ENCODE data around the gene DNAJB8. TPM values are rescaled to one million over a fixed set of nuclear protein-coding genes. Genes with fewer than 3 reads are reported as not detected.

DNAJB8 gene
- total RNA-seq, 1 experiment from 2014 or later: not detected

GRCh38 chr3:128491941-128492670 lies 25.4 kb upstream of the DNAJB8 start:
- intact Hi-C loops (cut with micrococcal nuclease): no loop called here
- ChIA-PET CTCF (no interaction called here), POLR2A (no interaction called here)
- no peak overlapping the region for H3K4me3 Mint-ChIP-seq (ENCODE audit: unreplicated experiment)
- TF ChIP-seq CTCF (IDR thresholded peaks at IDR 0.05; ENCODE audit: unreplicated experiment): no peak
- H3K27me3 Mint-ChIP-seq (ENCODE audit: insufficient read depth, unreplicated experiment): peaks cover 24% of the 10 kb centered on the region
- no peaks in the 10 kb centered on the region for H3K9me3 Mint-ChIP-seq (ENCODE audit: unreplicated experiment)
- no TSS peak for BruUV-seq (replicated peaks)
- peaks cover 3% of the 10 kb centered on the region for H3K4me1 Mint-ChIP-seq (ENCODE audit: insufficient read depth, unreplicated experiment)
- no peaks in the 10 kb centered on the region for H3K36me3 Mint-ChIP-seq (ENCODE audit: insufficient read depth, unreplicated experiment)
- DNase-seq (ENCODE audit: unreplicated experiment): no peak
- H3K27ac Mint-ChIP-seq (ENCODE audit: low read depth, unreplicated experiment): no peak overlapping the region

GRCh38 chr3:128491691-128491940 lies 24.9 kb upstream of the DNAJB8 start:
- intact Hi-C loops (cut with micrococcal nuclease): no loop called here

GRCh38 chr3:128490915-128491690 lies 24.4 kb upstream of the DNAJB8 start:
- no peak for DNase-seq (ENCODE audit: unreplicated experiment)
- intact Hi-C loops (cut with micrococcal nuclease): no loop called here
- Mint-ChIP-seq H3K4me3 (ENCODE audit: unreplicated experiment) (no peak overlapping the region), H3K27me3 (ENCODE audit: insufficient read depth, unreplicated experiment) (peaks cover 26% of the 10 kb centered on the region), H3K27ac (ENCODE audit: low read depth, unreplicated experiment) (no peak overlapping the region), H3K9me3 (ENCODE audit: unreplicated experiment) (no peaks in the 10 kb centered on the region), H3K4me1 (ENCODE audit: insufficient read depth, unreplicated experiment) (peaks cover 4% of the 10 kb centered on the region), H3K36me3 (ENCODE audit: insufficient read depth, unreplicated experiment) (no peaks in the 10 kb centered on the region)
- POLR2A ChIA-PET: interaction anchor here (0.7 to 1.7 kb wide), 2 partner anchors 15 to 94 kb away, joined by 3 to 7 read pairs; no protein-coding TSS in a partner anchor
- CTCF ChIA-PET: interaction anchor here (0.7 kb wide), 1 partner anchor 82 kb away, joined by 4 read pairs; no protein-coding TSS in a partner anchor
- TF ChIP-seq CTCF (IDR thresholded peaks at IDR 0.05; ENCODE audit: unreplicated experiment): no peak
- BruUV-seq (replicated peaks): no TSS peak

More at GRCh38 chr3:128491691-128491940, 24.9 kb upstream of the DNAJB8 start:
- H3K4me3 Mint-ChIP-seq (ENCODE audit: unreplicated experiment): no peak overlapping the region
- no TSS peak for BruUV-seq (replicated peaks)
- H3K27ac Mint-ChIP-seq (ENCODE audit: low read depth, unreplicated experiment): no peak overlapping the region
- DNase-seq (ENCODE audit: unreplicated experiment): no peak
- no peaks in the 10 kb centered on the region for H3K36me3 Mint-ChIP-seq (ENCODE audit: insufficient read depth, unreplicated experiment)
- no peak for TF ChIP-seq CTCF (IDR thresholded peaks at IDR 0.05; ENCODE audit: unreplicated experiment)
- ChIA-PET POLR2A (no interaction called here), CTCF (interaction anchor here (0.7 kb wide), 1 partner anchor 81 kb away, joined by 4 read pairs; no protein-coding TSS in a partner anchor)
- peaks cover 26% of the 10 kb centered on the region for H3K27me3 Mint-ChIP-seq (ENCODE audit: insufficient read depth, unreplicated experiment)
- H3K9me3 Mint-ChIP-seq (ENCODE audit: unreplicated experiment): no peaks in the 10 kb centered on the region
- peaks cover 4% of the 10 kb centered on the region for H3K4me1 Mint-ChIP-seq (ENCODE audit: insufficient read depth, unreplicated experiment)

- TF ChIP-seq CTCF (IDR thresholded peaks at IDR 0.05; ENCODE audit: unreplicated experiment): no peak
- no TSS peak for BruUV-seq (replicated peaks)
- ChIA-PET CTCF (no interaction called here), POLR2A (interaction anchor here (0.7 to 1.7 kb wide), 2 partner anchors 16 to 94 kb away, joined by 3 to 7 read pairs; no protein-coding TSS in a partner anchor)
- H3K27me3 Mint-ChIP-seq (ENCODE audit: insufficient read depth, unreplicated experiment): peaks cover 26% of the 10 kb centered on the region
- no peaks in the 10 kb centered on the region for H3K36me3 Mint-ChIP-seq (ENCODE audit: insufficient read depth, unreplicated experiment)
- no peak overlapping the region for H3K4me3 Mint-ChIP-seq (ENCODE audit: unreplicated experiment)
- peaks cover 4% of the 10 kb centered on the region for H3K4me1 Mint-ChIP-seq (ENCODE audit: insufficient read depth, unreplicated experiment)
- intact Hi-C loops (cut with micrococcal nuclease): no loop called here
- no peaks in the 10 kb centered on the region for H3K9me3 Mint-ChIP-seq (ENCODE audit: unreplicated experiment)
- H3K27ac Mint-ChIP-seq (ENCODE audit: low read depth, unreplicated experiment): no peak overlapping the region
- no peak for DNase-seq (ENCODE audit: unreplicated experiment)
Observed at GRCh38 chr3:128490650-128490914, 23.9 kb upstream of the DNAJB8 start.
